GM12878 (cell line): ENCODE data around the gene POMP. TPM values are rescaled to one million over a fixed set of nuclear protein-coding genes. Genes with fewer than 3 reads are reported as not detected.

ENCODE experiments used
- polyA plus RNA-seq, 11 experiments: library from polyadenylated mRNA; depleted of rRNA in 4 of 11; unstranded in 6 of 11; stranded (reverse) in 5 of 11; fragments of >200 nt; fragmentation: Nextera tagmentation in 4 of 11; fragmentation: Illumina TruSeq in 1 of 11; extraction: Ambion mirVana in 4 of 11; extraction: Trizol in 1 of 11; gene quantifications; 1 replicate in 1 of 11; 2 replicates in 10 of 11; pipeline versions ENCODE4 v1.2.1 to v1.2.3, GENCODE V29; 2011 to 2016; ENCODE audit warnings: inconsistent platforms in 2 of 11, missing spikeins in 2 of 11, low read depth in 1 of 11
- small RNA-seq: library from RNA; depleted of rRNA; stranded (forward); fragments of <200 nt; gene quantifications from one replicate; pipeline ENCODE3, GENCODE V24; 2014
- total RNA-seq, 4 experiments: library from RNA; depleted of rRNA in 3 of 4; stranded (reverse); fragments of >200 nt in 3 of 4; fragmentation: Illumina TruSeq in 1 of 4; extraction: Trizol in 1 of 4; gene quantifications; 2 replicates each; pipeline versions ENCODE4 v1.2.1 to v1.2.3, GENCODE V29; 2013 to 2021

POMP gene
- total and polyA plus RNA-seq, 10 of the 15 experiments (the other 5 are each of a cell fraction or from before 2014, with no cell fraction given): 90.4 to 668 (median 144) TPM

Small RNAs within 50 kb of the gene (small RNA-seq; reads per million reads assigned to genes)
- gene RF00019 (not detected), gene RNU6-53P (not detected)

Other genes with a start within 250 kb of the POMP start
- 0.68 and 1.2 TPM in 2 replicates for gene FLT1, start 164.0 kb upstream of the POMP start, total RNA-seq (2014; rRNA removed)
- 1.5 and 1.6 TPM in 2 replicates for gene FLT1, start 164.0 kb upstream of the POMP start, total RNA-seq (2014; rRNA removed; fragmentation: Illumina TruSeq; extraction: Trizol)
- gene FLT1, start 164.0 kb upstream of the POMP start, total RNA-seq (2021): 0.87 and 1.2 TPM in 2 replicates
- gene FLT1, start 164.0 kb upstream of the POMP start, polyA plus RNA-seq (2011; rRNA removed): 5.6 and 8.6 TPM in 2 replicates
- 1.1 TPM in 2 replicates for gene FLT1, start 164.0 kb upstream of the POMP start, polyA plus RNA-seq (2014; fragmentation: Illumina TruSeq; extraction: Trizol)
- gene FLT1, start 164.0 kb upstream of the POMP start, polyA plus RNA-seq (2014; fragmentation: Nextera tagmentation; extraction: Ambion mirVana): under 1 TPM; 0.55 to 0.60 TPM
- 0.81 and 1.2 TPM in 2 replicates for gene FLT1, start 164.0 kb upstream of the POMP start, polyA plus RNA-seq (2014; rRNA removed)
- gene FLT1, start 164.0 kb upstream of the POMP start, polyA plus RNA-seq (2016; fragmentation: Nextera tagmentation; extraction: Ambion mirVana): under 1 TPM; 0.82 to 0.87 TPM
- gene SLC46A3, start 59.8 kb downstream of the POMP start, total RNA-seq (2014; rRNA removed): 10.6 and 10.7 TPM in 2 replicates
- 7.3 and 8.2 TPM in 2 replicates for gene SLC46A3, start 59.8 kb downstream of the POMP start, total RNA-seq (2014; rRNA removed; fragmentation: Illumina TruSeq; extraction: Trizol)
- gene SLC46A3, start 59.8 kb downstream of the POMP start, total RNA-seq (2021): 8.3 and 9.5 TPM in 2 replicates
- gene SLC46A3, start 59.8 kb downstream of the POMP start, polyA plus RNA-seq (2011; rRNA removed): 15.6 and 17.5 TPM in 2 replicates
- 9.3 and 14.0 TPM in 2 replicates for gene SLC46A3, start 59.8 kb downstream of the POMP start, polyA plus RNA-seq (2014; fragmentation: Illumina TruSeq; extraction: Trizol)
- gene SLC46A3, start 59.8 kb downstream of the POMP start, polyA plus RNA-seq (2014; fragmentation: Nextera tagmentation; extraction: Ambion mirVana): 1 to 10 TPM; 2.9 to 3.8 TPM
- gene SLC46A3, start 59.8 kb downstream of the POMP start, polyA plus RNA-seq (2014; rRNA removed): 9.8 TPM in 2 replicates
- gene SLC46A3, start 59.8 kb downstream of the POMP start, polyA plus RNA-seq (2016; fragmentation: Nextera tagmentation; extraction: Ambion mirVana): 10 to 100 TPM in 1 of 2 experiments, 1 to 10 TPM in 1; 9.3 to 12.0 TPM
- under 0.01 TPM in 1 of 2 replicates, not detected in the other for gene MTUS2, start 161.2 kb downstream of the POMP start, total RNA-seq (2014; rRNA removed)
- under 0.01 TPM in 1 of 2 replicates, not detected in the other for gene MTUS2, start 161.2 kb downstream of the POMP start, total RNA-seq (2014; rRNA removed; fragmentation: Illumina TruSeq; extraction: Trizol)
- gene MTUS2, start 161.2 kb downstream of the POMP start, total RNA-seq (2021): not detected in 2 replicates
- 0.01 and 0.04 TPM in 2 replicates for gene MTUS2, start 161.2 kb downstream of the POMP start, polyA plus RNA-seq (2011; rRNA removed)
- gene MTUS2, start 161.2 kb downstream of the POMP start, polyA plus RNA-seq (2014; fragmentation: Illumina TruSeq; extraction: Trizol): under 0.01 TPM in 1 of 2 replicates, not detected in the other
- not detected for gene MTUS2, start 161.2 kb downstream of the POMP start, polyA plus RNA-seq (2014; fragmentation: Nextera tagmentation; extraction: Ambion mirVana)
- gene MTUS2, start 161.2 kb downstream of the POMP start, polyA plus RNA-seq (2014; rRNA removed): 0.03 TPM in 1 of 2 replicates, not detected in the other
- under 1 TPM in 1 of 2 experiments, not detected in 1; 0.05 TPM for gene MTUS2, start 161.2 kb downstream of the POMP start, polyA plus RNA-seq (2016; fragmentation: Nextera tagmentation; extraction: Ambion mirVana)